Breast epithelium (tissue), 4 donors: ENCODE results near the gene DGKI. TPM values are rescaled to one million over a fixed set of nuclear protein-coding genes. Genes with fewer than 3 reads are reported as not detected.

ENCODE experiments used
- DNase-seq, 2 donors: peaks; one replicate each; pipeline ENCODE4 v3.0.0-alpha.2; 2019; ENCODE audit warnings: low spot score in 2 of 2
- H3K27ac ChIP-seq, 2 donors: fragments of 200-600 bp; sonication (generic) in 1 of 2; one replicate each; pipeline ENCODE4 v1.5.1; 2016 to 2019; ENCODE audit warnings: mild to moderate bottlenecking in 1 of 2
- H3K27me3 ChIP-seq, 2 donors: fragments of 200-600 bp; sonication (generic) in 1 of 2; one replicate each; pipeline versions ENCODE4 v1.5.1 to v1.6.0; 2017 to 2019; ENCODE audit warnings: control low read depth in 1 of 2, mild to moderate bottlenecking in 1 of 2
- H3K36me3 ChIP-seq: fragments of 200-600 bp; one replicate; pipeline ENCODE4 v1.5.1; 2019
- H3K4me1 ChIP-seq, 2 donors: fragments of 200-600 bp; sonication (generic); one replicate each; pipeline ENCODE4 v1.5.1; 2016 to 2019; ENCODE audit warnings: control low read depth in 1 of 2
- H3K4me3 ChIP-seq, 3 donors: fragments of 200-600 bp; sonication (generic); 1 replicate in 2 of 3; 2 replicates in 1 of 3; pipeline ENCODE4 v1.5.1; 2016 to 2019; ENCODE audit warnings: mild to moderate bottlenecking in 3 of 3, moderate library complexity in 2 of 3
- H3K9me3 ChIP-seq, 2 donors: fragments of 200-600 bp; sonication (generic) in 1 of 2; one replicate each; pipeline ENCODE4 v1.5.1; 2016 to 2019; ENCODE audit warnings: control low read depth in 1 of 2
- CTCF ChIP-seq, 3 donors: fragments of 450-650 bp; IDR thresholded peaks; one replicate each; pipeline ENCODE4 v1.5.1; 2016 to 2017; ENCODE audit warnings: antibody characterized with exemption in 3 of 3, mild to moderate bottlenecking in 3 of 3, moderate library complexity in 3 of 3
- POLR2A ChIP-seq: fragments of 450-650 bp; IDR thresholded peaks from one replicate; pipeline ENCODE4 v1.6.1; 2016; ENCODE audit warnings: antibody characterized with exemption, mild to moderate bottlenecking, moderate library complexity
- POLR2AphosphoS5 ChIP-seq, 3 donors: sonication (generic); formaldehyde crosslinking; IDR thresholded peaks; one replicate each; pipeline ENCODE4 v1.6.1; 2017; ENCODE audit warnings: antibody characterized with exemption in 3 of 3
- intact Hi-C: fragments of 100-400 bp; cut with DNase I; formaldehyde crosslinking; loops from one replicate; pipeline ENCODE4 v1.15.1; 2023; ENCODE audit warnings: low total_unique reads
- total RNA-seq, 3 donors: library from RNA; depleted of rRNA; stranded (reverse); fragments of >200 nt; gene quantifications; one replicate each; pipeline ENCODE4 v1.1.0, GENCODE V29; 2016

The DGKI gene
- total RNA-seq, 3 donors from 2014 or later = 2.7 to 4.1 (median 2.9) TPM

- Histone ChIP-seq H3K9me3 (no peaks in the 10 kb centered on the region), H3K4me1 (no peaks in the 10 kb centered on the region), H3K27ac (no peak overlapping the region), H3K27me3 (no peaks in the 10 kb centered on the region), H3K4me3 (no peak overlapping the region), H3K36me3 (no peaks in the 10 kb centered on the region)
- DNase-seq = no peak
- intact Hi-C loops = no loop called here
- TF ChIP-seq CTCF (IDR thresholded peaks at IDR 0.05) (no peak), POLR2A (no peak), POLR2AphosphoS5 (IDR thresholded peaks at IDR 0.05) (no peak)
Observed at GRCh38 chr7:137772748-137773147, 74.0 kb downstream of the DGKI start.

- Histone ChIP-seq H3K4me1 (no peaks in the 10 kb centered on the region), H3K27ac (no peak overlapping the region), H3K9me3 (no peaks in the 10 kb centered on the region), H3K36me3 (no peaks in the 10 kb centered on the region), H3K27me3 (no peaks in the 10 kb centered on the region), H3K4me3 (no peak overlapping the region)
- TF ChIP-seq POLR2AphosphoS5 (IDR thresholded peaks at IDR 0.05) (no peak), POLR2A (no peak), CTCF (IDR thresholded peaks at IDR 0.05) (no peak)
- intact Hi-C loops = no loop called here
- no peak for DNase-seq
Observed at GRCh38 chr7:137772316-137772715, 74.5 kb downstream of the DGKI start.

GRCh38 chr7:137771679-137772078 lies 75.1 kb downstream of the DGKI start:
- no peak for DNase-seq
- no peak overlapping the region for H3K27ac ChIP-seq
- no peaks in the 10 kb centered on the region for H3K27me3 ChIP-seq
- no peak for TF ChIP-seq CTCF (IDR thresholded peaks at IDR 0.05)
- H3K9me3 ChIP-seq = no peaks in the 10 kb centered on the region
- intact Hi-C loops = no loop called here
- H3K36me3 ChIP-seq = no peaks in the 10 kb centered on the region
- no peaks in the 10 kb centered on the region for H3K4me1 ChIP-seq
- H3K4me3 ChIP-seq = no peak overlapping the region

- TF ChIP-seq CTCF (IDR thresholded peaks at IDR 0.05) (no peak), POLR2A (no peak), POLR2AphosphoS5 (IDR thresholded peaks at IDR 0.05) (no peak)
- H3K4me3 ChIP-seq = no peak overlapping the region
- intact Hi-C loops = no loop called here
- no peaks in the 10 kb centered on the region for H3K36me3 ChIP-seq
- H3K9me3 ChIP-seq = no peaks in the 10 kb centered on the region
- H3K27me3 ChIP-seq = no peaks in the 10 kb centered on the region
- H3K4me1 ChIP-seq = no peaks in the 10 kb centered on the region
- DNase-seq = no peak
- no peak overlapping the region for H3K27ac ChIP-seq
Observed at GRCh38 chr7:137771273-137771672, 75.5 kb downstream of the DGKI start.

GRCh38 chr7:137768366-137768765 lies 78.4 kb downstream of the DGKI start:
- Histone ChIP-seq H3K4me1 (no peaks in the 10 kb centered on the region), H3K36me3 (no peaks in the 10 kb centered on the region), H3K4me3 (no peak overlapping the region), H3K9me3 (no peaks in the 10 kb centered on the region), H3K27me3 (no peaks in the 10 kb centered on the region), H3K27ac (no peak overlapping the region)
- intact Hi-C loops = no loop called here
- DNase-seq = no peak
- TF ChIP-seq POLR2A (no peak), POLR2AphosphoS5 (IDR thresholded peaks at IDR 0.05) (no peak), CTCF (IDR thresholded peaks at IDR 0.05) (no peak)
